Activated naive CD8-positive, alpha-beta T cell (primary cell): ENCODE results near the gene AKIRIN1.
"Not testable (repeated sequence)": the region's sequence is repeated elsewhere in the genome, so short reads cannot be mapped to it uniquely, and the experiment has no call there.

ENCODE experiments used
- H3K27ac Mint-ChIP-seq: one replicate; pipeline ENCODE4 v1.8.0; 2021; ENCODE audit warnings: mixed read lengths
- H3K27me3 Mint-ChIP-seq: one replicate; pipeline ENCODE4 v1.8.0; 2021; ENCODE audit warnings: mixed read lengths
- H3K36me3 Mint-ChIP-seq: one replicate; pipeline ENCODE4 v1.8.0; 2021; ENCODE audit warnings: mixed read lengths
- H3K4me1 Mint-ChIP-seq: one replicate; pipeline ENCODE4 v1.8.0; 2021; ENCODE audit warnings: low read depth, mixed read lengths
- H3K4me3 Mint-ChIP-seq: one replicate; pipeline ENCODE4 v1.8.0; 2021; ENCODE audit warnings: mild to moderate bottlenecking, mixed read lengths
- H3K9me3 Mint-ChIP-seq: one replicate; pipeline ENCODE4 v1.8.0; 2021; ENCODE audit warnings: low read depth, mixed read lengths

The AKIRIN1 gene

DNA sequence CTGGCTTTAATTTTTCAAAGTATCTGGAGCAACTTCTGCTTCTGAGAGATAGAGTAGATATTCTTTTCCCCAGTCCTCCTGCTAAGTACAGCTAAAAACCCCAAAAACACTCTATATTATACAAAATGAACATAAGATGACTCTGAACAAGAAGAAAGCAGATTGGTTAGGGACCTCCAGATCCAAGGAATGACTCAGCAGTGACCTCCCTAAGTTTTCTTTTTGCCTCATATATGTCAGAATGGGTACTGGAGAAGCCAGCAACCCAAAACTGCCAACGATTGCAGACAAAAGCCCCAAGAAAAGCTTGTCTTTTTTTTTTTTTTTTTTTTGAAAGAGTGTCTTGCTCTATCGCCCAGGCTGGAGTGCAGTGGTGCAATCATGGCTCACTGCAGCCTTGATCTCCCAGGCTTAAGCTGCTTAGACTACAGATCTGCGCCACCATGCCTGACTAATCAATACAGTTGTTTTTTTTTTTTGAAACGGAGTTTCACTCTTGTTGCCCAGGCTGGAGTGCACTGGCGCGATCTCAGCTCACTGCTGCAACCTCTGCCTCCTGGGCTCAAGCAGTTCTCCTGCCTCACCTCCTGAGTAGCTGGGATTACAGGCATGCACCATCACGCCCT is 57.8 kb downstream of the AKIRIN1 start:
- H3K4me3 Mint-ChIP-seq, result no peak overlapping the region

GRCh38 chr1:39050001-39050400 is 58.9 kb downstream of the AKIRIN1 start:
- Mint-ChIP-seq H3K4me3 (no peak overlapping the region), H3K27me3 (no peaks in the 10 kb centered on the region), H3K4me1 (peaks cover 5% of the 10 kb centered on the region), H3K9me3 (no peaks in the 10 kb centered on the region), H3K36me3 (peaks cover 4% of the 10 kb centered on the region), H3K27ac (no peak overlapping the region)

More for the DNA sequence above, 57.8 kb downstream of the AKIRIN1 start:
- Mint-ChIP-seq H3K27me3 (no peaks in the 10 kb centered on the region), H3K27ac (no peak overlapping the region), H3K9me3 (no peaks in the 10 kb centered on the region), H3K4me1 (peaks cover 5% of the 10 kb centered on the region), H3K36me3 (peaks cover 4% of the 10 kb centered on the region)

DNA sequence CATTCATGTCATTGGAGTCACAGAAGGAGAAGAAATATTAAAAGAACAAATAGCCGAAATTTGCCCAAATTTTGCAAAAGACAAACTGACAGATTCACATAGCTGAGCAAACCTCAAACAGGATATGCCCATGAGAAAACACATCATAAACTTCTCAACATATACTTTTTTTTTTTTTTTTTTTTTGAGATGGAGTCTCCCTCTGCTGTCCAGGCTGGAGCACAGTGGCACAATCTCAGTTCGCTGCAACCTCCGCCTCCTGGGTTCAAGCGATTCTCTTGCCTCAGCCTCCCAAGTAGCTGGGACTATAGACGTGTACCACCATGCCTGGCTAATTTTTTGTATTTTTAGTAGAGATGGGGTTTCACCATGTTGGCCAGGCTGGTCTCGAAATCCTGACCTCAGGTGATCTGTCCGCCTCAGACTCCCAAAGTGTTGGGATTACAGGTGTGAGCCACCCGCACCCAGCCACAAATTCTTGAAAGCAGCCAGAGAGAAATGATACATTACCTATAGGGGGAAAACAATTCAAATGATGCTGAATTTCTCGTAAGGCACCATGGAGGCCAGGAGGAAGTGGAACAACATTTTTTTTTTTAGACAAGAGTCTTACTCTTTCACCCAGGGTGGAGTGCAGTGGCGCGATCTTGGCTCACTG is 60.2 kb downstream of the AKIRIN1 start:
- H3K36me3 Mint-ChIP-seq, H3K27me3 Mint-ChIP-seq, H3K4me3 Mint-ChIP-seq, H3K9me3 Mint-ChIP-seq, H3K27ac Mint-ChIP-seq, H3K4me1 Mint-ChIP-seq: not testable (repeated sequence)

DNA sequence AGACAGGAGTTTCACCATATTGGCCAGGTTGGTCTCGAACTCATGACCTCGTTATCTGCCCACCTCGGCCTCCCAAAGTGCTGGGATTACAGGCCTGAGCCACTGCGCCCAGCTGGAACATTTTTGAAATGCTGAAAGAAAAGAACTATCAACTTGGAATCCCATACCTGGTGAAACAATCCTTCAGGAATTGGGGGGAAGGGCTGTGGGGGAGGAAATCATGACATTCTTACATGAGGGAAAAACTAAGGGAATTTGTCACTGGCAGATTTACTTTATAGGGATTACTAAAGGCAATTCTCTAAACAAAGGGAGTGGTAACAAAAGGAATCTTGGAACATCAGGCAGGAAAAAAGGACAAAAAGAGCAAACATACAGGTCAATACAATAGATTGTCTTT is 60.9 kb downstream of the AKIRIN1 start:
- Mint-ChIP-seq H3K4me3 (no peak overlapping the region), H3K27me3 (no peaks in the 10 kb centered on the region), H3K36me3 (peaks cover 4% of the 10 kb centered on the region), H3K9me3 (no peaks in the 10 kb centered on the region), H3K4me1 (peaks cover 5% of the 10 kb centered on the region), H3K27ac (no peak overlapping the region)

GRCh38 chr1:39055213-39055710 is 64.2 kb downstream of the AKIRIN1 start:
- H3K27me3 Mint-ChIP-seq, H3K36me3 Mint-ChIP-seq, H3K9me3 Mint-ChIP-seq, H3K4me3 Mint-ChIP-seq, H3K4me1 Mint-ChIP-seq, H3K27ac Mint-ChIP-seq: not testable (repeated sequence)
